CD14-positive monocyte (primary cell): ENCODE data around the gene ADRM1. TPM values are rescaled to one million over a fixed set of nuclear protein-coding genes. Genes with fewer than 3 reads are reported as not detected.

ENCODE experiments used
- DNase-seq, 3 donors: peaks; one replicate each; pipeline ENCODE4 v3.0.0-alpha.2; 2011 to 2022
- H2AFZ ChIP-seq: 2 replicates; pipeline ENCODE4 v1.6.0; 2012; ENCODE audit warnings: mild to moderate bottlenecking, low read depth, low read length, inconsistent platforms; ENCODE audit not compliant: insufficient read depth, poor library complexity, severe bottlenecking
- H3K27ac ChIP-seq, 2 donors: 1 replicate in 1 of 2; 2 replicates in 1 of 2; pipeline ENCODE4 v1.5.1; 2012 to 2013; ENCODE audit warnings: low read length in 2 of 2, control low read depth in 1 of 2, inconsistent platforms in 1 of 2, low read depth in 1 of 2, mild to moderate bottlenecking in 1 of 2
- H3K27me3 ChIP-seq, 2 donors: one replicate each; pipeline versions ENCODE4 v1.6.0 to v1.6.1; 2011 to 2013; ENCODE audit warnings: low read length in 2 of 2; ENCODE audit not compliant: control insufficient read depth in 2 of 2, insufficient read depth in 2 of 2
- H3K36me3 ChIP-seq, 2 donors: replicated peaks in 1 of 2; 1 replicate in 1 of 2; 2 replicates in 1 of 2; pipeline versions ENCODE4 v1.5.1 to v1.6.1; 2012 to 2013; ENCODE audit warnings: low read length in 2 of 2, control low read depth in 1 of 2, inconsistent platforms in 1 of 2, mild to moderate bottlenecking in 1 of 2; ENCODE audit not compliant: insufficient read depth in 2 of 2, control insufficient read depth in 1 of 2
- H3K4me1 ChIP-seq, 2 donors: 1 replicate in 1 of 2; 2 replicates in 1 of 2; pipeline versions ENCODE4 v1.5.1 to v1.6.1; 2012 to 2013; ENCODE audit warnings: low read length in 2 of 2, control low read depth in 1 of 2, inconsistent platforms in 1 of 2, mild to moderate bottlenecking in 1 of 2, moderate library complexity in 1 of 2; ENCODE audit not compliant: insufficient read depth in 2 of 2, control insufficient read depth in 1 of 2
- H3K4me2 ChIP-seq: replicated peaks from 2 replicates; pipeline ENCODE3; 2012; ENCODE audit warnings: low read length, moderate library complexity, mild to moderate bottlenecking; ENCODE audit not compliant: poor library complexity, severe bottlenecking; ENCODE audit errors: extremely low read depth
- H3K4me3 ChIP-seq, 3 experiments: fragments of 200-600 bp in 1 of 3; sonication (generic) in 1 of 3; replicated peaks in 1 of 3; 1 replicate in 2 of 3; 2 replicates in 1 of 3; pipeline ENCODE4 v1.5.1; 2011 to 2013; ENCODE audit warnings: low read length in 3 of 3, mild to moderate bottlenecking in 3 of 3, control low read depth in 2 of 3, low read depth in 2 of 3, inconsistent platforms in 1 of 3, moderate library complexity in 1 of 3
- H3K79me2 ChIP-seq: 2 replicates; pipeline ENCODE4 v1.6.0; 2012; ENCODE audit warnings: mild to moderate bottlenecking, control low read depth, inconsistent platforms, low read length, moderate library complexity; ENCODE audit not compliant: insufficient read depth
- H3K9ac ChIP-seq: 2 replicates; pipeline ENCODE4 v1.6.0; 2017; ENCODE audit warnings: low read length, mild to moderate bottlenecking; ENCODE audit not compliant: insufficient read depth, poor library complexity, severe bottlenecking
- H3K9me3 ChIP-seq, 2 donors: replicated peaks in 1 of 2; 1 replicate in 1 of 2; 2 replicates in 1 of 2; pipeline versions ENCODE4 v1.5.1 to v1.6.1; 2012 to 2013; ENCODE audit warnings: low read length in 2 of 2, control low read depth in 1 of 2; ENCODE audit not compliant: control insufficient read depth in 1 of 2, insufficient read depth in 1 of 2
- H4K20me1 ChIP-seq: 2 replicates; pipeline ENCODE4 v1.6.0; 2012; ENCODE audit warnings: mild to moderate bottlenecking, low read length, control low read depth, moderate library complexity; ENCODE audit not compliant: insufficient read depth
- H3K27ac Mint-ChIP-seq, 7 donors: one replicate each; pipeline ENCODE4 v1.8.0; 2020; ENCODE audit warnings: mild to moderate bottlenecking in 7 of 7, mixed read lengths in 7 of 7, moderate library complexity in 6 of 7, inconsistent platforms in 2 of 7
- H3K27me3 Mint-ChIP-seq, 3 donors: one replicate each; pipeline ENCODE4 v1.8.0; 2021 to 2022; ENCODE audit warnings: low read depth in 3 of 3, mild to moderate bottlenecking in 3 of 3, mixed read lengths in 3 of 3, moderate library complexity in 3 of 3, inconsistent platforms in 1 of 3
- H3K36me3 Mint-ChIP-seq, 2 donors: one replicate each; pipeline ENCODE4 v1.8.0; 2020; ENCODE audit warnings: mixed read lengths in 2 of 2, inconsistent platforms in 1 of 2, mild to moderate bottlenecking in 1 of 2
- H3K4me1 Mint-ChIP-seq: one replicate; pipeline ENCODE4 v1.8.0; 2020; ENCODE audit warnings: mild to moderate bottlenecking, mixed read lengths
- H3K4me3 Mint-ChIP-seq, 2 donors: one replicate each; pipeline ENCODE4 v1.8.0; 2020; ENCODE audit warnings: mild to moderate bottlenecking in 2 of 2, mixed read lengths in 2 of 2, moderate library complexity in 1 of 2
- H3K9me3 Mint-ChIP-seq, 7 donors: one replicate each; pipeline ENCODE4 v1.8.0; 2020 to 2022; ENCODE audit warnings: mixed read lengths in 7 of 7, mild to moderate bottlenecking in 6 of 7, moderate library complexity in 6 of 7, inconsistent platforms in 2 of 7
- WGBS: methylation state at CpG from one replicate; pipeline ENCODE4 v1.1.5; 2013; ENCODE audit warnings: missing lambda C conversion rate; ENCODE audit not compliant: insufficient coverage; 5-methylcytosine and 5-hydroxymethylcytosine counted together
- intact Hi-C, 2 donors: fragments of 100-400 bp; cut with micrococcal nuclease; formaldehyde crosslinking; loops; one replicate each; pipeline versions ENCODE4 v1.15.0 to v1.15.1; 2023
- polyA plus RNA-seq, 3 donors: library from polyadenylated mRNA; depleted of rRNA in 1 of 3; unstranded in 2 of 3; stranded (reverse) in 1 of 3; fragments of 300-500 nt in 2 of 3; fragments of >200 nt in 1 of 3; fragmentation: Illumina TruSeq in 2 of 3; gene quantifications; 1 replicate in 2 of 3; 2 replicates in 1 of 3; pipeline ENCODE4 v1.2.3, GENCODE V29; 2012 to 2021
- TF ChIP-seq, protein P1 (sequence below): fragments of 200-600 bp; IDR thresholded peaks from one replicate; pipeline ENCODE4 v1.8.0; 2022; ENCODE audit warnings: antibody characterized with exemption, mild to moderate bottlenecking

The ADRM1 gene
- polyA plus RNA-seq, 3 donors: 63.3 to 81.5 (median 72.5) TPM

- H3K4me1 Mint-ChIP-seq: peaks cover 26% of the 10 kb centered on the region
- H2AFZ ChIP-seq: no peak overlapping the region
- H4K20me1 ChIP-seq: peaks cover 55% of the 10 kb centered on the region
- H3K27ac Mint-ChIP-seq: peak overlapping the region in 2 of 7 donors; percentile 10 to 78
- H3K27me3 ChIP-seq: no peaks in the 10 kb centered on the region
- H3K27ac ChIP-seq: peak overlapping the region in 1 of 2 donors; percentile 98
- peaks cover 43 to 59% of the 10 kb centered on the region in 2 donors for H3K36me3 Mint-ChIP-seq
- peaks cover 33% of the 10 kb centered on the region for H3K79me2 ChIP-seq
- H3K9ac ChIP-seq: no peak overlapping the region
- no peak for DNase-seq
- intact Hi-C loops: loop anchor here (10.0 kb wide), 4 partner anchors 180 to 630 kb away; partner anchors contain the start of genes GID8 (in 1 of the 2), LSM14B (in 1 of the 2) and OGFR (in 1 of the 2)
- H3K9me3 Mint-ChIP-seq: no peaks in the 10 kb centered on the region
- H3K4me3 ChIP-seq: no peak overlapping the region
- TF ChIP-seq, protein P1, sequence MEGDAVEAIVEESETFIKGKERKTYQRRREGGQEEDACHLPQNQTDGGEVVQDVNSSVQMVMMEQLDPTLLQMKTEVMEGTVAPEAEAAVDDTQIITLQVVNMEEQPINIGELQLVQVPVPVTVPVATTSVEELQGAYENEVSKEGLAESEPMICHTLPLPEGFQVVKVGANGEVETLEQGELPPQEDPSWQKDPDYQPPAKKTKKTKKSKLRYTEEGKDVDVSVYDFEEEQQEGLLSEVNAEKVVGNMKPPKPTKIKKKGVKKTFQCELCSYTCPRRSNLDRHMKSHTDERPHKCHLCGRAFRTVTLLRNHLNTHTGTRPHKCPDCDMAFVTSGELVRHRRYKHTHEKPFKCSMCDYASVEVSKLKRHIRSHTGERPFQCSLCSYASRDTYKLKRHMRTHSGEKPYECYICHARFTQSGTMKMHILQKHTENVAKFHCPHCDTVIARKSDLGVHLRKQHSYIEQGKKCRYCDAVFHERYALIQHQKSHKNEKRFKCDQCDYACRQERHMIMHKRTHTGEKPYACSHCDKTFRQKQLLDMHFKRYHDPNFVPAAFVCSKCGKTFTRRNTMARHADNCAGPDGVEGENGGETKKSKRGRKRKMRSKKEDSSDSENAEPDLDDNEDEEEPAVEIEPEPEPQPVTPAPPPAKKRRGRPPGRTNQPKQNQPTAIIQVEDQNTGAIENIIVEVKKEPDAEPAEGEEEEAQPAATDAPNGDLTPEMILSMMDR: no peak
- WGBS: 90% methylated on average over 17 of the region's 18 CpGs
- peaks cover 0 to 4% (median 3%) of the 10 kb centered on the region in 3 donors for H3K27me3 Mint-ChIP-seq
- peaks cover 47 to 52% of the 10 kb centered on the region in 2 donors for H3K36me3 ChIP-seq
- H3K4me2 ChIP-seq: no peak overlapping the region
- peaks cover 17 to 18% of the 10 kb centered on the region in 2 donors for H3K4me1 ChIP-seq
- no peak overlapping the region for H3K4me3 Mint-ChIP-seq
- H3K9me3 ChIP-seq: no peaks in the 10 kb centered on the region
Measured at GRCh38 chr20:62305149-62305764, 2.5 kb downstream of the ADRM1 start.

GRCh38 chr20:62305765-62306413 lies 3.1 kb downstream of the ADRM1 start:
- H3K79me2 ChIP-seq: peaks cover 33% of the 10 kb centered on the region
- H4K20me1 ChIP-seq: peaks cover 55% of the 10 kb centered on the region
- H2AFZ ChIP-seq: no peak overlapping the region
- H3K9ac ChIP-seq: no peak overlapping the region
- Mint-ChIP-seq H3K27ac (peak overlapping the region in 2 of 7 donors; percentile 10 to 30), H3K36me3 (peaks cover 43 to 59% of the 10 kb centered on the region in 2 donors), H3K27me3 (peaks cover 0 to 4% (median 3%) of the 10 kb centered on the region in 3 donors), H3K4me1 (peaks cover 26% of the 10 kb centered on the region), H3K4me3 (no peak overlapping the region), H3K9me3 (no peaks in the 10 kb centered on the region)
- H3K4me1 ChIP-seq: peaks cover 17 to 18% of the 10 kb centered on the region in 2 donors
- no peak overlapping the region for H3K4me2 ChIP-seq
- 94% methylated on average over 30 of the region's 33 CpGs for WGBS
- peaks cover 47 to 52% of the 10 kb centered on the region in 2 donors for H3K36me3 ChIP-seq
- no peaks in the 10 kb centered on the region for H3K9me3 ChIP-seq
- no peaks in the 10 kb centered on the region for H3K27me3 ChIP-seq
- intact Hi-C loops: loop anchor here (10.0 kb wide), 4 partner anchors 181 to 629 kb away; partner anchors contain the start of genes GID8 (in 1 of the 2), LSM14B (in 1 of the 2) and OGFR (in 1 of the 2)
- DNase-seq: no peak
- H3K27ac ChIP-seq: no peak overlapping the region
- TF ChIP-seq, protein P1: no peak
- H3K4me3 ChIP-seq: no peak overlapping the region
